Mesothelial cell of epicardium (in vitro differentiated cells): ENCODE results near the gene PDE2A. TPM values are rescaled to one million over a fixed set of nuclear protein-coding genes. Genes with fewer than 3 reads are reported as not detected.

Experiments
- DNase-seq, 2 experiments: peaks; one replicate each; pipeline ENCODE4 v3.0.0; 2021; ENCODE audit warnings: low spot score in 2 of 2; ENCODE audit not compliant: unreplicated experiment in 2 of 2
- H3K27ac Mint-ChIP-seq: 2 replicates; pipeline ENCODE4 v1.8.0; 2021; ENCODE audit warnings: mixed read lengths
- H3K27me3 Mint-ChIP-seq: 2 replicates; pipeline ENCODE4 v1.8.0; 2021; ENCODE audit warnings: low read depth, mixed read lengths
- H3K36me3 Mint-ChIP-seq: 2 replicates; pipeline ENCODE4 v1.8.0; 2021; ENCODE audit warnings: mixed read lengths
- H3K4me1 Mint-ChIP-seq: 2 replicates; pipeline ENCODE4 v1.8.0; 2021; ENCODE audit warnings: mixed read lengths
- H3K4me3 Mint-ChIP-seq: 2 replicates; pipeline ENCODE4 v1.8.0; 2021; ENCODE audit warnings: mild to moderate bottlenecking, moderate library complexity, mixed read lengths
- H3K9me3 Mint-ChIP-seq: 2 replicates; pipeline ENCODE4 v1.8.0; 2021; ENCODE audit warnings: mixed read lengths
- total RNA-seq: library from RNA; stranded (reverse); gene quantifications from 3 replicates; pipeline ENCODE4 v1.2.1, GENCODE V29; 2021
- TF ChIP-seq, protein P1 (sequence below): fragments of 200-600 bp; sonication (generic); IDR thresholded peaks from one replicate; pipeline ENCODE4 v1.5.0; 2021; ENCODE audit warnings: antibody characterized with exemption; ENCODE audit not compliant: unreplicated experiment

The PDE2A gene
- total RNA-seq, 1 donor from 2014 or later: 1.1 TPM

DNA sequence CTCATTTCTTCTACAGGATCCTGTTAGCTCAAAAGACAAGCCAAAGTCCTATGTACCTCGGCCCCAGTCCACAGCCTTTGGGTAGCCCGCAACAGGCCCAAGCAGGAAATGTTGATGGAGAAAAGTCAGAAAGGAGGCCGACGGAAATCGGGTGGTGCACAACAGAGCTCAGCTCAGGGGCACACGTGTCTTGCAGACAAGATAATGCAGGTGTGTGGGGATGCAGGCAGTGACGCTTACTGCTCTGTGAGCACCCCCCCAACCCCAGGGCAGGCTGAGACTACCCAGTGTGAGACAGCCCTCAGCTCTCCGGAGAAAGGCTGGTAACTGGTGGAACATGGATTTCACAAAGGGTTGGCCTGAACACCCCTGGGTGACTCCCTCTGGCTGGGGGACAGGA is 4.3 kb upstream of the PDE2A start:
- H3K27ac Mint-ChIP-seq: no peak overlapping the region
- no peaks in the 10 kb centered on the region for H3K36me3 Mint-ChIP-seq
- no peaks in the 10 kb centered on the region for H3K9me3 Mint-ChIP-seq
- peaks cover 72% of the 10 kb centered on the region for H3K27me3 Mint-ChIP-seq
- peaks cover 12% of the 10 kb centered on the region for H3K4me1 Mint-ChIP-seq
- H3K4me3 Mint-ChIP-seq: no peak overlapping the region
- TF ChIP-seq, protein P1, sequence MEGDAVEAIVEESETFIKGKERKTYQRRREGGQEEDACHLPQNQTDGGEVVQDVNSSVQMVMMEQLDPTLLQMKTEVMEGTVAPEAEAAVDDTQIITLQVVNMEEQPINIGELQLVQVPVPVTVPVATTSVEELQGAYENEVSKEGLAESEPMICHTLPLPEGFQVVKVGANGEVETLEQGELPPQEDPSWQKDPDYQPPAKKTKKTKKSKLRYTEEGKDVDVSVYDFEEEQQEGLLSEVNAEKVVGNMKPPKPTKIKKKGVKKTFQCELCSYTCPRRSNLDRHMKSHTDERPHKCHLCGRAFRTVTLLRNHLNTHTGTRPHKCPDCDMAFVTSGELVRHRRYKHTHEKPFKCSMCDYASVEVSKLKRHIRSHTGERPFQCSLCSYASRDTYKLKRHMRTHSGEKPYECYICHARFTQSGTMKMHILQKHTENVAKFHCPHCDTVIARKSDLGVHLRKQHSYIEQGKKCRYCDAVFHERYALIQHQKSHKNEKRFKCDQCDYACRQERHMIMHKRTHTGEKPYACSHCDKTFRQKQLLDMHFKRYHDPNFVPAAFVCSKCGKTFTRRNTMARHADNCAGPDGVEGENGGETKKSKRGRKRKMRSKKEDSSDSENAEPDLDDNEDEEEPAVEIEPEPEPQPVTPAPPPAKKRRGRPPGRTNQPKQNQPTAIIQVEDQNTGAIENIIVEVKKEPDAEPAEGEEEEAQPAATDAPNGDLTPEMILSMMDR: no peak
- DNase-seq: no peak

DNA sequence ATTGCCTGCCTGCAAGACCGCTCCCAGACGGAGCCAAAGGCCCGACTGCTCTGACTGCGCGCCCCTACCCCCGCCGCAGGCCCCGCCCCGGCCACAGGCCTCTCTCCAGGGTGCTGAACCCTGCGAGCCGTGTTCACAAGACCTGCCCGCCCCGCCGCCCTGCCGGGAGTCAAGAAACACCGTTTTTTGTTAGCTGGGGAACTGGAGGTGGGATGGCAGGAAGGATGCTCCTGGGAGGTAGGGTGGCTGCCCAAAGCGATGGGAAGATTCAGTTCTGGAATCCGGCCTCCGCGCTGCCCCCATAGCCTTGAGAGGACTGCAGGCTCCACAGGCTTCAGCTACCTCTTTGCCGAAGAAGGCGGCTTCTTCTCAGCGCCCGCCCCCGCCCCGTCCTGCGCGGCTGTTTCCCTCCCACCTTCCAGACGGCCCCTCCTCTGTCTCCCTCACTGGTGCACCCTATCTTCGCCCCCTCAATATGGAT is 2.7 kb upstream of the PDE2A start:
- Mint-ChIP-seq H3K4me3 (no peak overlapping the region), H3K36me3 (no peaks in the 10 kb centered on the region), H3K27ac (no peak overlapping the region), H3K27me3 (peaks cover 89% of the 10 kb centered on the region), H3K9me3 (no peaks in the 10 kb centered on the region), H3K4me1 (peaks cover 12% of the 10 kb centered on the region)
- peak; percentile 78 to 92 for DNase-seq
- TF ChIP-seq, protein P1: no peak

DNA sequence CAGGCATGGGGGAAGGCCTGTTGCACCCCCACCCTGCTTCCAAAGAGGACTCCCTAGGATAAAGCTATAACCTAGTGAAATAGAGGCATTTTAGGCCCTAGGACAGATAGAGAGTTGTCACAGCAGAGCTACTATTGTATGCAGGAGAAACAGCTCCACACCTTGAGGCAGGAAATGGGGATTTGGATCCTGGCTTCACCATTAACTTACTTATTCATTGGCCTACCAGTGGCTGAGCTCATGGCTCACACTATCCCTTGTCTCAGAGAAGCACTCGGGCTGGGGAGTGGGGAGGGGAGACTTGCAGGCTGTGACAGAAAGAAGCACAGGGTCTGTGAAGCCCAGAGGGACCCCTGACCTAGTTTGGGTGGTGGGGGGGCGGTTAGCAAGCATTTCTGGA is 999 bp upstream of the PDE2A start:
- no peak for DNase-seq
- Mint-ChIP-seq H3K4me1 (peaks cover 12% of the 10 kb centered on the region), H3K36me3 (no peaks in the 10 kb centered on the region), H3K27me3 (peaks cover 97% of the 10 kb centered on the region), H3K4me3 (no peak overlapping the region), H3K9me3 (no peaks in the 10 kb centered on the region), H3K27ac (no peak overlapping the region)
- TF ChIP-seq, protein P1: no peak

DNA sequence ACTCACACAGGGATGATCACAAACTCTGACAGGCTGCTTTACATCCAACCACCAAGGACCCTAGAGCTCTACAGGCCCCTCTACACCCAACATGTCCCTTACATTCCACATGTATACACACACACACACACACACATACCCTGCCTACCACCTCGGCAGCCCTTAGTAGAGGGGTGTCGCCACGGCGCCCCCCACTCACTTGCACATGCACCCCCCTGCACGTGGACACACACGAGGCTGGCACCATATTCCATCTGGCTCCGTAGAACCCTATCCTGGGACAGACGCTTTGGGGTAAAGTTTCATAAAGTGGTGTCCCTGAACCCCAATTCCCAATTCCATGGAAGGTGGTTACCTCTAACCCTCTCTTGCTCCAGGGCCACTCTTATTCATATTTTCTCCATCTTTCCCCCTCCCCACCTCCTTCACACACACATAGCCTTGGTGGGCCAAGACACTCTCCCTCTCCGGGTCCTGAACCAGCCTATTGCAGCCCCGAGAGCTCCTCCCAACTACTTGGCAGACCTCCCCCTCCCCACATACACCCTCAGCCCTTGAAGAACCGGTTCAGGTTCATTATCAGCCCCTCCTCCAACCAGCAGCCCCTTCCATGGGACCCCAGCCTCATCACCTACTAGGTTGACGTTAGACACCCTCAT is 809 bp downstream of the PDE2A start:
- H3K27me3 Mint-ChIP-seq: peaks cover 84% of the 10 kb centered on the region
- H3K4me3 Mint-ChIP-seq: no peak overlapping the region
- H3K4me1 Mint-ChIP-seq: peaks cover 8% of the 10 kb centered on the region
- no peak for DNase-seq
- TF ChIP-seq, protein P1: no peak
- no peak overlapping the region for H3K27ac Mint-ChIP-seq
- H3K36me3 Mint-ChIP-seq: no peaks in the 10 kb centered on the region
- H3K9me3 Mint-ChIP-seq: no peaks in the 10 kb centered on the region

DNA sequence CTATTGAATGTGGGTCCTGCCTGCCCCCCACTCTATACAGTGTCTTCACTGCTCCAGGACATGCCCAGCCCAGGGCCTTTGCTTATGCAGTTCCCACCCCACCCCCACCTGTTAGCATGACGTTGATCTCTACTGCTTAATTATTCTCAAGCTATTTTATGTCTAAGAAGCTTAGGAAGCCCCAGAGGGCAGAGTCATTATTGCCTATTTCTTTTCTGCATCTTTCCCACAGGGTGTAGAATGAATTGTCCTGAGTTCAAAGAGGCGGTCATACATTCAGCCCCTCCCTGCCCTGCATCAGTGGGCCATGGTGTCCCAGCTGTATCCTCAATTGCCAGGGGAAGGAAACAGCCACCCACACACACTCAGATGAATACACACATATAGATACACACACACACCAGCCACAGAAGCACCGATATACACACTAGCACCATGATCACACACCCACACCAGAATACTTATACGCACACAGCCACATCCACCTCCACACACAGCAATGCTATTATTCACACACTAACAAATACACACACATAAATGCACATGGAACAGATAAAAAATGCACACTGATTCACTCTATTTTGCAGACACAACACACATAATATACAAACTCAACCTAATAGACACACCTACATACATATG is 1.5 kb downstream of the PDE2A start:
- Mint-ChIP-seq H3K9me3 (no peaks in the 10 kb centered on the region), H3K4me3 (no peak overlapping the region), H3K27ac (no peak overlapping the region), H3K36me3 (no peaks in the 10 kb centered on the region), H3K27me3 (peaks cover 77% of the 10 kb centered on the region), H3K4me1 (peaks cover 8% of the 10 kb centered on the region)
- TF ChIP-seq, protein P1: no peak
- no peak for DNase-seq
